GM21717 (cell line): ENCODE measurements around the gene TAF1C.
"Not testable (repeated sequence)": the region's sequence is repeated elsewhere in the genome, so short reads cannot be mapped to it uniquely, and the experiment has no call there.

Source experiments
- ATAC-seq: cut with Tn5 transposase; IDR thresholded peaks from one replicate; pipeline ENCODE4 v1.9.1; 2021; ENCODE audit warnings: mild to moderate bottlenecking, moderate library complexity; ENCODE audit not compliant: unreplicated experiment

Gene TAF1C

DNA sequence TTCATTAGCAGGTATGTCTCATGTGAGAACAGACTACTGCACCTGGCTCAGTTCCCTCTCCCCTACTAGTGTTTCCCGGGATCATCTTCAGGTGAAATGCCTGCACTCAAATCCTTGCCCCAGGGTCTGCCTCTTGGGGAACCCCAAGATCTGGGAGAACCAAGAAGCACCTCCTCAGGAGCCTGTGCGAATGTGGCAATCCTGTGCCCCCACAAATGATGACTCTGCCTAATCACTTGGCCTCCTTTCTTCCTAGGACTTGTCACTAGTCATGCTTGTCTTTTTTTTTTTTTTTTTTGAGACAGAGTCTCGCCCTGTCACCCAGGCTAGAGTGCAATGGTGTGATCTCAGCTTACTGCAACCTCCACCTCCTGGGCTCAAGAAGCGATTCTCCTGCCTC, 25.8 kb upstream of the TAF1C start:
- ATAC-seq: no peak

DNA sequence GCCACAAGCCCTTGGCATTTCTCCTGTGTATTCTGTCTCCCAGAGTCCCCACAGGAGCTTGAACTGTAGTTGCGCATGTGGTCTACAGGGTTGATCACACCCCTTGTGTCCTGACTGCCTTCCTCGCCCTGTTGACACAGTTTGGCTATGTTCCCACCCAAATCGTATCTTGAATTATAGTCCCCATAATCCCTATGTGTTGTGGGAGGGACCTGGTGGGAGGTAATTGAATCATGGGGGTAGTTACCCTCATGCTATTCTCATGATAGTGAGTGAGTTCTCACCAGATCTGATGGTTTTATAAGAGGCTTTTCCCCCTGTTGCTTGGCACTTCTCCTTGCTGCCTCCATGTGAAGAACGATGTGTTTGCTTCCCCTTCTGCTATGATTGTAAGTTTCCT, 25.3 kb upstream of the TAF1C start:
- ATAC-seq: no peak

DNA sequence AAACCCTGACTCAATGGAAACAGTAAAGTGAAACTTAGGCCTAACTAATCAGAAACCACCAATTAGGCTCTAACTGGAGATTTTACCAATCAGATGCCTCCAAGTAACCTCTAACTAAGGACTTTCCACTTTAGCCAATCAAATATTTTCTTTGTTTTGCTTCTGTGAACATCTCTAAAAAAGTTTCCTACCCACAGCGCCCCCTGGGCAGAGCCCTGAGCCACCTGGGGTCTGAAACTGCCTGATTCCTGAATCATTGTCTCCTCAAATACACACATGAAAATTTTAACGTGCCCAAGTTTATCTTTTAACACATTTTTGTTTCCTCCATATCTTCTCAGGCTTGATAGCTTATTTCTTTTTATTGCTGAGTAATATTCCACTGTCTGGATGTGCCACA, 23.1 kb upstream of the TAF1C start:
- no peak for ATAC-seq

DNA sequence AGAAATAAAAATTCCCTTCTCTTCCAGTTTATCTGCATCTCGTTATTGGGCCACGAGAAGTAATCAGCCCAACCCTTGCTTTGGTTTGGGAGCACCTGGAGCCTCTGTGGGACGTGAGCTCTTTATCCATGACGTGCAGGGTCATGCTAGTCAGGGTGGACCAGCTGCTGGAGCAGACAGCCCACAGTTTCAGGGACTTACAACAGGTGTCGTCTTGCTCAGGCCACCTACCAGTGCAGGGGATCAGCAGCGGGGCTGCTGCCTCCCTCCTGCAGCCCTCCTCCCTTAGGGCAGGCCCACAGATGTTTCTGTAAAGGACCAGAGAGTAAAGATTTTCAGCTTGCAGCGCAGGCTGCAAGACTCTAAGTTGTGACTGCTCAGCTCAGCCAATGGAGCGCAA, 21.0 kb upstream of the TAF1C start:
- ATAC-seq: no peak

DNA sequence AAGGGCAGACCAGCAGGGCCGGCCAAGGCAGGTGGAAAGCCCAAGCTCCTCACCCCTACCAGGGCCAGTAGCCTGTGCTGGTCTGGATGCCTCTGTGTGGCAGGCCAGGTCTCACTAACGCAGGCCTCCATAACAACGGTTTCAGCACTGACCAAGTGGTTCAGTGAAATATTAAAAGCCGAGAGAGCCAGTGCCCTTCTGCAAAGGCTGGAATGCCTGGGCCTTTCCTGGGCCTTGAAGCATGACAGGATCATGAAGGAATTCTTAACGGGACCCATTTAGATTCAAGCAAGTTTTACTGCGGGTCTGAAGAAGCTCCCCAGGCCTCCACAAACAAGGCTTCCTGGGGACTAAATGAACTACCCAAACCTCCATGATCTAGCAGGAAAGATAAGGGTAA, 20.4 kb upstream of the TAF1C start:
- no peak for ATAC-seq

DNA sequence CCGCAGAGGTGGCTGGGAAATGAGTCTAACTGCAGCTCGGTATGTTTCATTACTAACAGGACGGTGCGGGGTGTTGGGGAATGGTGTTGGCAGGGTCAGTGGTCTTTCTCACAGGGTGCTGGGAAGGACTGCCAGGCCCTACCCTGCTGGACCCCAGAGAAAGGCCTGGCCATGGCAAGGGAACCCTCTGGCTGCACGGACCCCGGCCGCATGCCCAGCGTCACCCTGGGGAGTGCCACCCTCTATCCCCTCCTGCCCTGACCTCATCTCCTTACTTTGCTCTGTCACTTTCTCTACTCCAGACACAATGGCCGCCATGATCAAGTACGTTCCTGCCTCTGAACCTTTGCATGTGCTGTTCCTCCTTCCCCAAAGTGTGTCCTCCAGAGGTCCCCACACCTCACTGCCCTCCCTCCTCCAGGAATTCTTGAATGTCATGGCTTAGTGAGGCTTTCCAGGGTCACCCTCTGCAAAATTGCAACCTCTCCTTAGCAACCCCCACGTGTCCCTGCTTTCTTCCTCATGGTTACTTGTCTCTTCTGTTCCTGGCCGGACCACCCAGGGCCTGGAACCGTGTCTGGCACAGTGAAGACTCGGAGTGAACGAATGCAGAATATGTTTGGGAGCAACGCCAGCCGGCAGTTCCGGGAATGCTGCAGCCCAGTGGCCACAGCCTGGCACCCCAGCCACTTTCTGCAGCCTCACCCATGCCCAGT, 19.3 kb upstream of the TAF1C start:
- ATAC-seq: no peak

DNA sequence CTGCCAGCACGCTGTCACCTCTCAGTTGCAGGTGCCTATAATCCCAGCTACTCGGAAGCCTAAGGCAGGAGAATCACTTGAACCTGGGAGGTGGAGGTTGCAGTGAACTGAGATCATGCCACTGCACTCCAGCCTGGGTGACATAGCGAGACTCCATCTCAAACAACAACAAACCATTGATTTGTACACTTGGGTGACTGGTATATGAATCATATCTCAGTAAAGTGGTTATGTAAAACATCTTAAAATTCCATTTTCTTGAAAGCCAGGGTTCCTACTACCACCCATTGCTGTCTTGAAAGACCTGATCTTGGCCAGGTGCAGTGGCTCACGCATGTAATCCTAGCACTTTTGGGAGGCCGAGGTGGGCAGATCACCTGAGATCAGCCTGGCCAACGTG, 18.3 kb upstream of the TAF1C start:
- not testable (repeated sequence) for ATAC-seq

DNA sequence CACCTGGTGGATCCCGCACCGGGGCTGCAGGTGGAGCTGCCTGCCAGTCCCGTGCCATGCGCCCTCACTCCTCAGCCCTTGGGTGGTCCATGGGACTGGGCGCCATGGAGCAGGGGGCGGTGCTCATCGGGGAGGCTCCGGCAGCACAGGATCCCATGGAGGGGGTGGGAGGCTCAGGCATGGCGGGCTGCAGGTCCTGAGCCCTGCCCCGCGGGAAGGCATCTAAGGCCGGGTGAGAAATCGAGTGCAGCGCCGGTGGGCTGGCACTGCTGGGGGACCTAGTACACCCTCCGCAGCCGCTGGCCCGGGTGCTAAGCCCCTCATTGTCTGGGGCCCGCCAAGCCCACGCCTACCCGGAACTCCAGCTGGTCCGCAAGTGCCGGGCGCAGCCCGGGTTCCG, 17.7 kb upstream of the TAF1C start:
- ATAC-seq: not testable (repeated sequence)

DNA sequence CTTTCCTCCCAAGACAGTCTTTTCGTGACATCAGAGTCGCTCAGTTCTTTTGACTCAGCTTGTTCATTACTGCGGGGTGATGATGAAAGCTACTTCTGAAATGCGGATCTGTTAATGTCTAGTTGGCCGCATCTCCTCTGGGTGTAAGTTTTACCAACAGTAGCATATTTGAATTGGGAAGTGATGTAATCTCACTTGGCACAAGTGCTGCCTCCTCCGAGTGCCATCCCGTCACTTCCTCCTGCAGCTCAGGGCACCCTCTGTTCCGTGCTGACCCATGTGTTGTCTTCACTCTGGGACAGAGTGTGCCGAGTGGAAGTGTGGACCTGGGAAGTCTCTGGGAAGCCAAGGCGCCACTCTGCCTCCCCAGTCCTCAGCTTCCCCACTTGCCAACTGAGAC, 13.0 kb upstream of the TAF1C start:
- no peak for ATAC-seq

DNA sequence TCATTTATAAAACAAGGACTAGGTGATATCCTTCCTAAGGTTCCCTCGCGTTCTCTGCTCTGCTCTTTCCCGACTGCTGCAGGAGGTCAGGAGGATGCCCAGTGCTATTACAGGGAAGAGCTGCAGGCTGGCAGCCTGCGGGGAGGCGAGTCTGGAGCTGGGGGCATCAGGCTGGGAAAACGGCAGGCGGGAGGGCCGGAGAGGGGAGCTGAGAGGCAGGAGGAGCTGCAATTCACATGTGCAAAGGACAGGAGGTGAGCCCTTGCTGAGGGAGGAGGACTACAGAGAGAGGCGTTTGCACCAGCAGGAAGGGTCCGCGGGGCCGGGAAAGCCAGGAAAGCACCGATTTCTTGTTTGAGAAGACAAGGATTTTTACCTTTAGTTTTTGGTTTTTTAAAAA, 12.2 kb upstream of the TAF1C start:
- ATAC-seq: no peak

DNA sequence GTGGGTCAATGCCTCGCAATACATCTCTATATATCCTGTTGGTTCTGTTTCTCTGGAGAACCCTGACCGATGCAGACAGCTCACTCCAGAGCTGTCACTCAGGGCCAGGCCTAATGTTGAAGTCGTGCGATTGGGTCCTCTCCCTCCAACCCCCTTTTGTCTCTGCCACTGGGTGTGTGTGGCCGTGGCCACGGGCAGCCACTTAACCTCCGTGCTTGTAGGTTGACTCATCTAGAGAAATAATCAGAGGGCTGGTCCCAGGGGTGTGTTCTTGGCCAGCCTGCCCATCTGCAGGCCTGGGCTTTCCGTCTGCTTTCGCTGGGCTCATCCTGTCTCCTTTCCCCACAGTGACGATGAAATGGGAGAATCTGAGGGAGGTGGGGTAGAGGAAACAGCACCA, 11.5 kb upstream of the TAF1C start:
- ATAC-seq: no peak

DNA sequence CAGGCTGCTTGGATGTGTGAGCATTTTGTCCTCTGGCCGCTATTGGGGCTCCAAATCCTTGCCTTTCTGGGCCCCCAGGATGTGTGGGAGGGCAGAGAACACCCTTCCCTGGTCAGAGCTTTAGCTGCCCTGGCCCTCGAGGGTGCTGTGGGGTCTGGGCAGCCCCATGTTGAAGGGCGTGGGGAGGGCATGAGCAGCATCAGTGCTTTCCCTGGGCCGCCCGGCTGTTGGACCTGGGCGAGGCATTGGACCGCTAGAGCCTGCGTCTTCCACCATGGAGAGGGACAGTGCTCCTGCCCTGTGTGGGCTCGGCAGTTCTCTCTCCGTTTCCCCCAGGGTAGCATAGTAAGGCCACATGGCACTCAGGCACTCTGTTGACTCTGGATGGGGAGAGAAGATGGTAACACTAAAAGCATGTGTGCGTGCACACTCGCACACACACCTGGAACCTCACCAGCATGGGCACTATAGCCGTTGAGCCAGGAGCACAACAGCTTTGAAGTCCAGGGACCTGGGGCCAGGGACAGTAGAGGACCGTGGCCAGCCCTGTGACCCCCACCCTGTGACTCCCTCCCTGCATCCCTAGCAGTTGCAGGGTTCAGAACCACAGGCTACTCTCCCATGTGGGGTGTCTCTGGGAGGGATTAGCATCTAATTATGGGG, 10.7 kb upstream of the TAF1C start:
- no peak for ATAC-seq

DNA sequence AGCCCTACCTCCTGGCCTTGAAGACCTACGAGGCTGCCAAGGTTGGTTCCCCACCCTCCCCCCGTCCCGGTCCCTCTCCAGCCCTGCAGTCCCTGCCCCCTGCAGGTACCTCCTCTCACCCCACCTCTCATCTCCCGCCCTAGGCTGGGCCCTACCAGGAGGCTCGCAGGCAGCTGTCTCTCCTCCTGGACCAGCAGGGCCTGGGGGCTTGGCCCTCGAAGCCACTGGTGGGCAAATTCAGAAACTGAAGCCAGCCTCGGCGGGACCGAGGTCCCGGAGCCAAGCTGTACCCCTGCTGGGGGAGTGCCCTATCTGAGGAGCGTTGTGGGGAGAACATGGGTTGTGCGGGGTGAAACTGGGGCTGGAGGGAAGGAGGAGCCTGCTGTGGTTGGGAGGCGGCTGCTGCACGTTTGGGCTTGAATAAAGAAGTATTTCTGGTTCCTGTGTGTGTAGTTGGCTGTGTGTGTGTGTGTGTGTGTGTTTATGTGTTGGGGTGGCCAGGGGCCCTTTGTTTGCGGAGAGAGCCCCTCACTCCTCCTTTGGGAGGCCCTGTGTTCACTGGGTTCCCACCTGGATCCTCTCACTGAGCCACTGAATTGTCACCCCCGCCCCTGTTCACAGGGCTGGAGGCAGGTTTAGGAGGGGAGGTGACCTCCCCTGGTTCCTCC, 10.0 kb upstream of the TAF1C start:
- no peak for ATAC-seq

DNA sequence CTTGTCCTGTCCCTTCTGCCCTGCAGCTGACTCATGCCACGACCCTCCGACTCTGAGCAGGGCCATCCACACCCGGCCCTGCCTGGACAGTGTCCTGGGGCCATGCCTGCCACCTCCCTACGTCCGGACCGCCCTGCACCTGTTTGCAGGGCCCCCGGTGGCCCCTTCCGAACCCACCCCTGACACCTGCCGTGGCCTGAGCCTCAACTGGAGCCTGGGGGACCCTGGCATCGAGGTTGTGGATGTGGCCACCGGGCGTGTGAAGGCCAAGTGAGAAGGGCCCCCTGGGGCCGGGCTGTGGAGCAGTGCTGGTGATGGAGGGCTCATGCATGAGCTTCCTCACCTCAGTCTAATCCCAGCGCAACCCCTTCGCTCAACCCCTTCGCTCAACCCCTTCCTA, 9.2 kb upstream of the TAF1C start:
- ATAC-seq: no peak

DNA sequence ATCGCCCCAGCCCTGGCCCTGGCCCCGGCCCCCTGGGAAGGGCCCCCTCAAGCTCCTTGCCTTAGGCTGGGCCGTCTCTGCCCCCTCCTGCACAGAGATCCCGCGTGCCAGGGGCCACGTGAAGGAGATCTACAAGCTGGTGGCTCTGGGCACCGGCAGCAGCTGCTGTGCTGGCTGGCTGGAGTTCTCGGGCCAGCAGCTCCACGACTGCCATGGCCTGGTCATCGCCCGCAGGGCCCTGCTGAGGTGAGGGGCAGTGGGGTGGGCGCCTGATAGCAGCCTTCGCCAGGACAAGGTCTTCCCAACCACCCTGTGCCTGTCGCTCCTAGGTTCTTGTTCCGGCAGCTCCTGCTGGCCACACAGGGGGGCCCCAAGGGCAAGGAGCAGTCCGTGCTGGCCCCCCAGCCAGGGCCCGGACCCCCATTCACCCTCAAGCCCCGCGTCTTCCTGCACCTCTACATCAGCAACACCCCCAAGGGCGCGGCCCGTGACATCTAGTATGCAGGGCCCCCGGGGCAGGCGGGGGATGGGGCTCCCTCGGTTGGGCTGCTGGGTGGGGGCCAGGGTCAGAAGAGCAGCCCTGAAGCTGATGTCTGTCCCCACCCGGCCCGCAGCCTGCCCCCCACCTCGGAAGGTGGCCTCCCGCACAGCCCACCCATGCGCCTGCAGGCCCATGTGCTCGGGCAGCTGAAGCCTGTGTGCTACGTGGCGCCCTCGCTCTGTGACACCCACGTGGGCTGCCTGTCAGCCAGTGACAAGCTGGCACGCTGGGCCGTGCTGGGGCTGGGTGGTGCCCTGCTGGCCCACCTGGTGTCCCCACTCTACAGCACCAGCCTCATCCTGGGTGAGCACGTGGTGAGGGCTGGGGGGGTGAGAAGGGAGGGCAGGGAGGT, 8.6 kb upstream of the TAF1C start:
- no peak for ATAC-seq

DNA sequence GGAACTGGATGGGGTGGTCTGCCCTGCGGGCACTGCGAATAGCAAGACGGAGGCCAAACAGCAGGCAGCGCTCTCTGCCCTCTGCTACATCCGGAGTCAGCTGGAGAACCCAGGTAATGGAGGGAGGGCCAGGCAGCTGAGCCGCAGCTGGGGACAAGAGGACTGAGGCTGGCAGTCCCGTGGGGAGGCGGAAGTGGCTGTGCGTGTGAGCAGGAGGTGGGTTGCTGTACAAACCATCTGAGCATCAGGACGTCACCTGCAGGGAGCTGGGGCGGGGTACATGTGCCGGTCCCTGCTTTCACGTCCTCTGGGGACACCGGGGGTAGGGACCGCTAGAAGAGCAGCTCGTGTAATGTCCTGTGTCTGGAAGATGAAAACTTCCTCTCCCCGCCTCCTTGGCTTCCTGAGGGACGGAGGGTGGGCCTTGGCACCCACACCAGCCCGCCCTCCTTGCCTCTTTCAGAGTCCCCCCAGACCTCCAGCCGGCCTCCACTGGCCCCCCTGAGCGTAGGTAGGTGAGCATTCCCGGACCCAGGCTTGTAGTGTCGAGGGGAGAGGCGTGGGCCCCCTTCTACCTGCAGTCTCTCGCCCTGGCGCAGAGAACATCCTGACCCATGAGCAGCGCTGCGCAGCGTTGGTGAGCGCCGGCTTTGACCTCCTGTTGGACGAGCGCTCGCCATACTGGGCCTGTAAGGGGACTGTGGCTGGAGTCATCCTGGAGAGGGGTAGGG, 7.8 kb upstream of the TAF1C start:
- no peak for ATAC-seq

DNA sequence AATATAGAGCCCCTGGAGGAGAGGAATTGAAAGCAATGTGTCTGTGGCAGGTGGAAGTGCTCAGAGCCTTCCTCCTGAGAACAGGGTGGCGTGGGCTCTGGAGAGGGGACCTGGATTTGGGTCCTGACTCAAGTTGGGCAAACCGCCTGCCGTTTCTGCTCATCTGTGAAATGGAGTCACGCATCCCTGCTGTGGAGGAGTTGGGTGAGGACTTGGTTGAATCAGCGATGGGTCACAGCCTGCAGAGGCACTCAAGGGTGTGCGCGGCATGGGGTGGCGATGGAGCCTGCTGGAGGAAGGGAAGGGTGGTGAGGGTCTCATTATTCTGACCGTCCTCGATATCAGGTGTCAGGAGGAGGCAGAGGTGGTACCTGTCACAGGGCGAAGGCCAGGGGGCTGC, 7.2 kb upstream of the TAF1C start:
- ATAC-seq: no peak

DNA sequence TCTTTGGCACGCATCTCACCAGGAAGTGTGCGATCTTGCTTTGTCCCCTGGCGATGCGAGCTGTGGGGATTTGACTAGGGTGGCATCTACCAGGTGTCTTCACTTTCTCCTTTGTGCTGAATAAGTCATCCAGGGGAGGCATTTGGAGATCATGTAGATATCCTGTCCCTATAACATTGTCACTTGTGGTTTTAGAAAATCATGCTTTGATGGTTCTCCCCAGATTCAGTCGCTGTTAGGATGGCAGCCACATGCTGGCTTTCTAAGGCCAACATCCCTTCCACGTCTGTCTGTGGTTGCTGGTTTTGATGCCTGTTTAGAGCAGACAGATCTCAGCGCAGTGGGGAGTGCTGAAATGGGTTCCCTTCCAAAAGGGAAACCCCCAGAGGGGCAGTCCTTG, 6.6 kb upstream of the TAF1C start:
- ATAC-seq: no peak

DNA sequence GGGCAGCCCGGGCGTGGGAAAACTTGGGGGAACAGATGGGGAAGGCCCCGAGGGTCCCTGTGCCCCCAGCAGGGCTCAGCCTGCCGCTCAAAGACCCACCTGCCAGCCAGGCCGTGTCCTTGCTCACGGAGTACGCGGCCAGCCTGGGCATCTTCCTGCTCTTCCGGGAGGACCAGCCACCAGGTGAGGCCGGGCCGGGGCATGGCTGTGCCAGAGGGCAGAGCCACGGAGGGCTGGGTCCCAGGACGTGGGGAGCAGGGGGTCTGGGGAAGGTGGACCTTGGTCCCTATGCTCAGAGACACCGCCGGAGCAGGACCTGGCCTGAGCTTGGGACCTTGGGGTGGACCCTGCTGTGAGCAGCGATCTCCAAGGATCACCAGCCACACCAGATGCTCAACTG, 4.6 kb upstream of the TAF1C start:
- ATAC-seq: no peak

DNA sequence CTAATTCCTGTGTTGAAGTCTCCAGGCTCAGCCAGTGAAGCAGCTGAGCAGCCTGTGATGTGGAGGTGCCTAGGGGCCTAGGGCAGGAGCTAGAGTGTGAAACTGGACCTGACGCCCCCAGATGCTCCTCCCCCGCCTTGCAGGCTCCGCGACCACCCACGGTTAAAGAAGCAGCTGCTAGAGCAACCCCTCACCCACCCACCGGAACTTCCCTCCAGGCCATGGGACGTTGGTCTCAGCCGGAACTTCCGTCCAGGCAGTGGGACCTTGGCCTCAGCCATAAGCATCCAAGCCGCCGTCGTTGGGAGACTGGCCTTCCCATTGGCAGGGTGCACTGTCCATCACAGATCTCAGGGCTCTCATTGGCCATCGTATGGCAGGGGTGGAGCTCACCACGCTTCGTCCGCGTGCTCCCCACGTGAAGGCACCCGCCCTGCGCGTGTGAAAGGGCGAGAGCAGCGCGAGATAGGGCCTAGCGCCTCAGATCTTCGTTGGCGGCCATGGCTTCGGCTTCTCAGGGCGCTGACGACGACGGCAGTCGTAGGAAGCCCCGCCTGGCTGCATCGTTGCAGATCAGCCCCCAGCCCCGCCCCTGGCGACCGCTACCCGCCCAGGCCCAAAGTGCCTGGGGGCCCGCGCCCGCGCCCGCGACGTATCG, 4.0 kb upstream of the TAF1C start, which contains the start of gene ADAD2:
ADAD2 (plus strand) TSS at position 427 of the 658 bp plus-strand sequence; CDS start at position 501, 74 bp downstream.
- ATAC-seq: no peak
